G401 (cell line): ENCODE results near the gene KRTAP10-4. TPM values are rescaled to one million over a fixed set of nuclear protein-coding genes. Genes with fewer than 3 reads are reported as not detected.
"Not testable (repeated sequence)": the region's sequence is repeated elsewhere in the genome, so short reads cannot be mapped to it uniquely, and the experiment has no call there.

ENCODE experiments used
- DNase-seq: peaks from one replicate; pipeline ENCODE4 v3.0.0-alpha.2; 2015; ENCODE audit warnings: low spot score
- in situ Hi-C: cut with HindIII; loops from 2 replicates; pipeline ENCODE4 v1.10.0; 2016; ENCODE audit warnings: low sequenced_read_pairs, mixed read lengths
- total RNA-seq: library from RNA; depleted of rRNA; stranded (reverse); fragments of >200 nt; shearing (Covaris generic); gene quantifications from 2 replicates; pipeline ENCODE4 v1.2.3, GENCODE V29; 2014

The KRTAP10-4 gene
- total RNA-seq, 1 experiment from 2014 or later: not detected

GRCh38 chr21:44592446-44593311 is 19.1 kb downstream of the KRTAP10-4 start, which contains the start of gene KRTAP10-6:
Gene KRTAP10-6, minus strand, starts transcription at chr21:44592505. Its CDS starts 21 bp downstream, at chr21:44592484.
- no peak for DNase-seq
- in situ Hi-C loops: no loop called here

DNA sequence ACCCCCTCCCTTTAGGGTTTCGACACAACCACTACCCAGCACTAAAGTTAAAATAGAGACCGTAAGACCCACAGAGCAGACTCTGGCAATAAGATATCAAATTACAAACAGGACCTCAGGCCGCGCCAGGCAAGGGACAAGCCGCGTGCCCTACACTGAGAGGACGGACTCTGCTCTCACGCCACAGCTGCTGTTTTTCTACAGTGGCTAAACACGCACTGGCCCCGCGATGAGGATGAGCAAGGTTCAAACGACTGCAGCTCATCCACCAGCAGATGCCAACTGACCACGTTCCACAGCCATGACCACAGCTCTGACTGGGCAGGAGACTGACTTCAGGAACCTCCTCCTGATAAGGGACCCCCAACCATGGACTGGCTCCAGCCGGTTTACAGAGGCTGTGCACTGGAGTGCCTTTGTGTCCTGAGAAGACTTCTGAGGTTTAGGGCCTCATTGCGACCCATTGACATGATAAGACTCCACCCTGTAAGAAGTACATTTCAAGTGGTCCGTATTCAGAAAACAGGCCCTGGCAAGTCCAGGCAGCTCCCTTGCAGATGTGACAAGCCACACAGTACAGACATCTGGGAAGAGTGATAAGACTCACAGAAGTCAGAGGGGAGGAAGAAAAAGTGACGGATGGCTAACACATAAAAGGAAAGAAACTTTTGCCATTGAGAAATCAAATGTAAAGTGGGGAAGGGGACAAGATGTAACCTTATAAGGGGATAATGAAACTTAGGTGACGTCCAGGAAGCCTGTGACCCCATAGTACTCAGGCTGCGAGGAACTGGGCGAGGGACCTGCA is 20.3 kb downstream of the KRTAP10-4 start:
- in situ Hi-C loops: no loop called here
- no peak for DNase-seq

- in situ Hi-C loops: no loop called here
- DNase-seq: no peak
These were observed 20.9 kb downstream of the KRTAP10-4 start for GRCh38 chr21:44594406-44594916.

DNA sequence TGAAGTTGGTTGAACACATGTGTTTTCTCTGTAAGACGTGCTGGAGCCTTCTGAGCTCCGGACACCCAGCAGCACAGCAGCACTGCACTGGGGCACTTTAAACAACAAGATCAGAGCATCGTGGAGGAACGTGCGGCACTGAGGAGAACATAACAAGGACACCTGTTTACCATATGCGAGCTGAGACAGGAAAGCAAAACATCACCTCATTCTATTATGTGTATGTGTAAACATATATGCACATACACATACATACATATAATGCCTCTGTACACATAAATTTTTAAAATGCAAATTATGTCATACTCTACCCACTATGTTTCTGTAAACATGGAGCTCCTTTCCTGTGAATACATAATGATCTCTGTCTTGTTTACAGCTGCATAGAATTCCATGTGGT is 22.0 kb downstream of the KRTAP10-4 start:
- in situ Hi-C loops: no loop called here
- DNase-seq: no peak

GRCh38 chr21:44596068-44596725 is 22.7 kb downstream of the KRTAP10-4 start:
- DNase-seq: no peak
- in situ Hi-C loops: no loop called here

DNA sequence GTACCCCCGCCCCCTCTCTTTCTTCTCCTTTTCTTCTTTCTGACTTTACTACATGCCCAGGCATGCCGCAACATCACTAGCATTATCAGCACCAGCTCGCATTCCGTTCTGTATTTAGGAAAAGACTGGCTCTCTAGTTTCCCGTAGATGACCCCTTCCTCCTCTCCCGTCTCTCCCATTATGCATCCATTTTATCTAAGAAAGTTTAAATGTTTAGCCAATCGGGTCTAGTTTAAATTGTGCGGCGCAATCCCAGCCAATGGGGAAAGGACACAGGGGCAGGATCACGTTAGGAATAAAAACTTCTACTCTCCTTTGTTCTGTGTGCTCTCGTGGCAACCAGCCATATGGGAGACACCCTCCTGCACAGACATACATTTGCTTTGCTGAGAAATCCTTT is 24.5 kb downstream of the KRTAP10-4 start:
- in situ Hi-C loops: no loop called here
- no peak for DNase-seq

DNA sequence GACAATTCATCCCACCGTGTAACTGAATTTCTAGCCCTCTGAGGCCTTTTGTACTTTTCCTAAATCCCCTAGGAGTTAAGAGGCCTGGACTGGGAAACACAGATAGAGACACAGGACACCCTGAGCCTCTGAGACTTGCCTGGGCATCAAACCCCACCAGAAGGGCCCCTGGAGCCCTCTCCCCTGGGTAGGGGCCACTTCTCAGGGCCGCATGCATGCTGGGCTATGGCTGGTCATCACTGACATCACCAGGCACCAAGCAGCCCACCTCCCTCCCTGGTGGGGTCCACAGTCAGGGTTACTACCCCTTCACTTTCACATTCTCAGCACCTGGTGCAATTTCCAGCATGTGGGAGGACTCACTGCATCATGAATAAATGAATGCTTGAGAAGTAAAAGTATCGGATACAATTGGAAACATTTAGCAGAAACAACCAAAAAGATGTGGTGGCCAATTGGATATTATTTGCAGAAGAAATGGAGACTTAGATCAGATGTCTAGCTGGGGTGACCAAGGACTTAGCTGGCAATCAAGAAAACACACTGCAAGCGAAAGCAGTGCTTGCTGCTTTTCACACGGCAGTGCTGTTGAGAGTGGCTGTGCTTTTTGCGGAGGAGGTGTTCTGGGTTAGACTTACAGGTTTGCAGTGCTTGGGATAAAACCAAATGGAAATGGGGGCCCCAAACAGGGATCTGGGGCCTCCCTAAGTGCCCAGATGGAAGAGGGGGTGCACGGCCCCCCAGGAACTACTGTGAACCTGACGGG is 25.9 kb downstream of the KRTAP10-4 start:
- DNase-seq: no peak
- in situ Hi-C loops: no loop called here

GRCh38 chr21:44600118-44600978 is 26.8 kb downstream of the KRTAP10-4 start, which contains the start of gene KRTAP10-7:
Gene KRTAP10-7, plus strand, starts transcription at chr21:44600597. Its CDS starts 25 bp downstream, at chr21:44600622.
- in situ Hi-C loops, DNase-seq: not testable (repeated sequence)

- in situ Hi-C loops: not testable (repeated sequence)
- DNase-seq: peak; percentile 10
These were observed 27.6 kb downstream of the KRTAP10-4 start for GRCh38 chr21:44601091-44601490.

DNA sequence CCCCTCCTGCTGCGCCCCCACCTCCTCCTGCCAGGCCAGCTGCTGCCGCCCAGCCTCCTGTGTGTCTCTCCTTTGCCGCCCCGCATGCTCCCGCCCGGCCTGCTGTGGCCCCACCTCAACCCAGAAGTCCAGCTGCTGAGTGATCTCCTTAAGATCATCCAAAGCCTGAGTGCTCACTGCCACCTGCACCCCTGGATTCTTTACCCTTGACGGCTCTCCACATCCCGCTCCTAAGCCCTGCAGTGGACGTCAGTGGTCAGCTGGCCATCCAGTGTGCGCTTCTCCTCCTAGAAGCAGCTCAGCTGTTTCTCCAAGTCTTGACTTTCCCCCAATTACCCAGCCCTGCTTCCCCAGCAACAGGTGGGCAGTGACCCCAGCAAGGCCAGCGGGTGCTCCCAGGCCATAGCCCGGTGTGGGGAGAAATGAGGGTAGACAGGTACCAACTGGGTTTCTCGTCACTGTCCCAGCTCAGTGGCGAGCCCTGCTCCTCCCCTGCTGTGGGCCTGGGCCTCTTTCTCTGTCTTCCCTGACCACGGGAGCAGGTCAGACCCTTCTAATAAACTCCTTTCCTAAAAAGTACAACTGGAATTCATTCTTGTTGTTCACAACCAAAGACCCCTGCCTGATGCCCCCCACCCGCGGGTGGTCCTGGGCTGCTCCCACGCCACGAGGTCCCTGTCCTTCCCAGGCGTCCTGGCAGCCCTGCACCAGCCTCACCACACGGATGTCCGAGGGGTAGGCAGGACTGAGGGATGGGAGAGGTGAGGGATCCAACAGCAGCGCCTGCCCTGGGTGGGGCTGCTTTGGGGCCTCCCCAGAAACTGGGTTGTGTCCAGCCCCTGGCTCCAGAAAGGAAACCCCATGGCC is 28.3 kb downstream of the KRTAP10-4 start:
- in situ Hi-C loops: no loop called here
- no peak for DNase-seq

- in situ Hi-C loops: no loop called here
- no peak for DNase-seq
These were observed 28.9 kb downstream of the KRTAP10-4 start for GRCh38 chr21:44602463-44602850.

DNA sequence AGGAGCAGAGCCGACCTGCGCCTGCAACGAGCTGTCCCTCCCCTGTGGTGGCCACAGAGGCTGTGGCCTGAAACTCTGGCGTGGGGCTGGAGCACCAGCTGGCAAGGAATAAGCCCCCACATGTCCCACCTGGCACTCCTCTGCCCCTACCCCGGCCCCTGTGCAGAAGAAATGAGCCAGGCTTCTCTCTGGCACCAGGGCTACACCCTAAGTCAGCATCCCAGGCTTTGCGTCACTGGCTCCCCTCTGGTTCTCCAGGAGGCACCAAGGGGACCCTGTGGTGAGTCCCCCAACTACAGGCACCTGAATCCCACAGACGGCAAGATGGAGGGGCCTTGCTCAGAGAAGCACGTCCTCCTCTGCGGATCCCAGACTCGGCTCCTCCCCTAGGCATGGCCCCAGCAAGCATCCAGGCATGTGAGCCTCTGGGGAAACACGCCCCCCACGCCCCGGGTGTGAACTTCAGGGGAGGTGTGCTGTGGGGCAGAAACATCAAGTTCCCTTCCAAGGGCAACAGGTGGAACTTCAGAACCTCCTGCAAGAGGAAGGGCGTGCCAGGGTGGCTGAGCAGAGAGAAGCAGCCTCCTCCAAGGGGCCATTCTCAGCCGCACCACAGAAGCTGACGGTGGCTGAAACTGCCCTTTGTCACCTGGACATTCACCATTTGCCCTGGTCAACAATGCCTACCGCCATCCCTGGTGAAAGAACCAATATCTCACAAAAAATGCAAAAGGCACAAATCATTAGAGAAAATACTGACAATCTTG is 29.8 kb downstream of the KRTAP10-4 start:
- in situ Hi-C loops: no loop called here
- no peak for DNase-seq

GRCh38 chr21:44603911-44604310 is 30.4 kb downstream of the KRTAP10-4 start:
- in situ Hi-C loops: no loop called here
- DNase-seq: no peak

DNA sequence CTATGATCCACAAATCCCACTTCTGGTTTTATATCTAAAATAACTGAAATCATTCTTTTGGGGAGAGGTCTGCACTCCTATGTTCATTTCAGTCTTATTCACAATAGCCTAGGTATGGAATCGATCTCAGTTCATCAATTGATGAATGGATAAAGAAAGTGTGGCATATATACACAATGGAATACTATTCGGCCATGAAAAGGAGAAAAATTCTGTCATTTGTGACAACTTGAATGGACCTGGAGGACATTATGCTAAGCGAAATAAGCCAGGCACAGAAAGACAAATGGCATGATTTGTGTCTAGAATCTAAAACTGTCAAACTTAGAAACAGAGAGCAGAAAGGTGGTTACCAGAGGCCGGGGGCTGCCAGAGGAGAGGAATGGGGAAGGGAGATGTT is 33.0 kb downstream of the KRTAP10-4 start:
- DNase-seq: no peak
- in situ Hi-C loops: no loop called here

DNA sequence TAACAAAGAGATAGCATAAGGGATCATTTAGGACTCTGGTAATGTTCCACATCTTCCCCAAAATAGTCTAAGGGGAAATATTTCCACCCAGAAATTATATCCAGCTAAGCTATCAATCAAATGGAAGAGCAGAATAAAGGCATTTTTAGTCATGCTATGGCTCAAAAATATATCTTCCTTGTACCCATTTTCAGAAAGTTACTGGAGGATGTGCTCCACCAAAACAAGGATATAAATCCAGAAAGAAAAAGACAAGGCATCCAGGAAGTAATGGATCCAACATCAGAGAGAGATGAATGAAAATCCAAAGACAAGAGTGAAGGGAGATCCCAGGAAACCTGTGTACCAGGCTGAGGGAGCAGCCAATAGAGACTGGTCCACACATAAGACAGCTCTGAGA is 35.7 kb downstream of the KRTAP10-4 start:
- in situ Hi-C loops: no loop called here
- DNase-seq: no peak

- in situ Hi-C loops, DNase-seq: not testable (repeated sequence)
These were observed 36.8 kb downstream of the KRTAP10-4 start for GRCh38 chr21:44610157-44610843.
